Measurements from ENCODE around the gene DOCK1.

The DOCK1 gene

GRCh38 chr10:127013211-127013656 is 108.0 kb downstream of the DOCK1 start:
- no peak for DNase-seq

GRCh38 chr10:127013691-127014473 is 108.7 kb downstream of the DOCK1 start:
- no peak for DNase-seq

GRCh38 chr10:127014671-127015070 is 109.4 kb downstream of the DOCK1 start:
- no peak for DNase-seq

- no peak for DNase-seq
Measured at GRCh38 chr10:127015373-127015772, 110.1 kb downstream of the DOCK1 start.

GRCh38 chr10:127016331-127016730 is 111.1 kb downstream of the DOCK1 start:
- no peak for DNase-seq

GRCh38 chr10:127017541-127018297 is 112.5 kb downstream of the DOCK1 start:
- peak; percentile 83 for DNase-seq

- DNase-seq = no peak
Measured at GRCh38 chr10:127018298-127018650, 113.0 kb downstream of the DOCK1 start.

- no peak for DNase-seq
Measured at GRCh38 chr10:127018766-127019165, 113.5 kb downstream of the DOCK1 start.

GRCh38 chr10:127020260-127020659 is 115.0 kb downstream of the DOCK1 start:
- no peak for DNase-seq

- DNase-seq = no peak
Measured at GRCh38 chr10:127021801-127022200, 116.6 kb downstream of the DOCK1 start.

- peak; percentile 9 for DNase-seq
Measured at GRCh38 chr10:127024685-127025435, 119.6 kb downstream of the DOCK1 start.

- no peak for DNase-seq
Measured at GRCh38 chr10:127027786-127028185, 122.6 kb downstream of the DOCK1 start.

GRCh38 chr10:127028556-127028955 is 123.3 kb downstream of the DOCK1 start:
- DNase-seq = no peak

- DNase-seq = no peak
Measured at GRCh38 chr10:127029061-127029460, 123.8 kb downstream of the DOCK1 start.

GRCh38 chr10:127033216-127034033 is 128.2 kb downstream of the DOCK1 start:
- DNase-seq = no peak

- no peak for DNase-seq
Measured at GRCh38 chr10:127034034-127034633, 128.9 kb downstream of the DOCK1 start.

GRCh38 chr10:127034790-127035189 is 129.6 kb downstream of the DOCK1 start:
- DNase-seq = no peak

- DNase-seq = no peak
Measured at GRCh38 chr10:127035827-127036226, 130.6 kb downstream of the DOCK1 start.

- DNase-seq = no peak
Measured at GRCh38 chr10:127036987-127037386, 131.8 kb downstream of the DOCK1 start.

GRCh38 chr10:127039435-127039834 is 134.2 kb downstream of the DOCK1 start:
- no peak for DNase-seq

GRCh38 chr10:127040756-127041155 is 135.5 kb downstream of the DOCK1 start:
- peak; percentile 46 for DNase-seq

- DNase-seq = peak; percentile 92
Measured at GRCh38 chr10:127041552-127041951, 136.3 kb downstream of the DOCK1 start.
